Stimulated activated CD4-positive, alpha-beta T cell treated with anti-CD3 and anti-CD28 coated beads, Interleukin-12 subunit alpha, Interleukin-12 subunit beta, amount 100 ng/mL, for 48 hours (primary cell): ENCODE data around the gene TBC1D3C.
"Not testable (repeated sequence)": the region's sequence is repeated elsewhere in the genome, so short reads cannot be mapped to it uniquely, and the experiment has no call there.

ENCODE experiments used
- DNase-seq, 3 donors: peaks; one replicate each; pipeline ENCODE4 v3.0.0-alpha.2; 2020; ENCODE audit warnings: low read depth in 2 of 3, low spot score in 1 of 3

Gene TBC1D3C

GRCh38 chr17:38068534-38068933 lies at the start of gene TBC1D3C:
Gene TBC1D3C, minus strand, starts transcription at chr17:38068634. Its CDS starts 1,568 bp downstream, at chr17:38067066.
- DNase-seq: not testable (repeated sequence)

- not testable (repeated sequence) for DNase-seq
Measured at GRCh38 chr17:38099262-38099661, 30.8 kb upstream of the TBC1D3C start.

DNA sequence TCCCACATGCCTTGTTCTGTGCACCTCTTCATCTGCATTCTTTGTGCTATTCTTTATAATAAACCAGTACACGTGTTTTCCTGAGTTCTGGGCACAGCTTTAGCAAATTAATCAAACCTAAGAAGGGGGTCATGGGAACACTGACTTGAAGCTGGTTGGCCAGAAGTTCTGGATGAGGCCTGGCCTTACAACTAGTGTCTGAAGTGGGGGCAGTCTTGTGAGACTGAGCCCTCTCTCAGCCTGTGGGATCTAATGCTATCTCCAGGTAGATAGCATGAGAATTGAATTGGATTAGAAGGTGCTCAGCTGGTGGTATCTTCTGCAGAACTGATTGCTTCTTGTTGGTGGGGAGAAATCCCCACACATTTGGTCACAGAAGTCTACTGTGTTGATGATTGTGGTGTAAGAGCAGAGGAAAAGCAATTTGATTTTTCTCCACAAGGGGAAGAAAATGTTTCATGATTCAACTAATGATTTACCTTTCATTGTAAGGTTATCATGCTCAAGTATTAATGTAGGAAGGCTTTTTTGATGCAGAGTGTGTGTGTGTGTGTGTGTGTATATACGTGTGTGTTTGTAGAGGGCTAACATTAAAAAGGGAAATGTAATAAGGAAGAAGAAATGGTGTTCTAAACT lies 25.7 kb upstream of the TBC1D3C start:
- not testable (repeated sequence) for DNase-seq

GRCh38 chr17:38088120-38088519 lies 19.7 kb upstream of the TBC1D3C start:
- DNase-seq: not testable (repeated sequence)

DNA sequence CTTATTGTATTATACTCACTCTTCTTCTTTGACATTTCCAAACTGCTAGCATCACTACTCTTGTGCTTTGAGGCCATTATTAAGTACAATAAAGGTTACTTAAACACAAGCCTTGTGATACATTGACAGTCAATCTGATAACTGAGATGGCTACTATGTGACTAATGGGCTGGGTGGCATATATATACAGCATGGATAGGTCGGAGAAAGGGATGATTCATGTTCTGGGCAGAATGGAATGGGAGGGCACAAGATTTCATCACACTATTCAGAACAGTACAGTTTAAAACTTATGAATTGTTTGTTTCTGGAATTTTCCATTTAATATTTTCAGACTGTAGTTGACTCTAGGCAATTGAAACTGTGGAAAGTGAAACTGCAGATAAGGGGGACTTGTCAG lies 18.9 kb upstream of the TBC1D3C start:
- not testable (repeated sequence) for DNase-seq
